OCI-M1 (cell line): ENCODE data around the gene NBAS.
A peak's percentile ranks its signal among the peaks of the same experiment; 100 is the strongest.

Experiments used
- DNase-seq: peaks from one replicate; lab custom pipeline; 2025; lab: John Stamatoyannopoulos, UW

NBAS gene

DNA sequence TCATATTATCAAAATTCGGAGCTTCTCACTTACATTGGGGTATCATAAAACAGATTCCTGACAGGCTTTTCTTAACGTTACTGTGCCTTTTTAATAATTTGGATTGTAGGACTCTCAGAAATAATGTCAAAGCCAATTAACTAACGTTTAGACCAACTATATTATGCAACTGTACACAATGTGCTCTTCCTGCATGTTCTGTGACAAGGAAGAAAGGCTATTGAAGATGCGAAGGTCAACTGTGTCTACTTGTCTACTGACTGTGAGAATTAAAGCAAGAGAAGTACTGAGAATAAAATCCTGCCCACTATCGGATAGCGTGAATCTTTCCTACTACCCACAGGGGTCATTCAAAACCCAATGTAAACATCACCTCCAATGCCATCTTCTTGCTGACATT is 393.0 kb downstream of the NBAS start:
- DNase-seq = no peak

DNA sequence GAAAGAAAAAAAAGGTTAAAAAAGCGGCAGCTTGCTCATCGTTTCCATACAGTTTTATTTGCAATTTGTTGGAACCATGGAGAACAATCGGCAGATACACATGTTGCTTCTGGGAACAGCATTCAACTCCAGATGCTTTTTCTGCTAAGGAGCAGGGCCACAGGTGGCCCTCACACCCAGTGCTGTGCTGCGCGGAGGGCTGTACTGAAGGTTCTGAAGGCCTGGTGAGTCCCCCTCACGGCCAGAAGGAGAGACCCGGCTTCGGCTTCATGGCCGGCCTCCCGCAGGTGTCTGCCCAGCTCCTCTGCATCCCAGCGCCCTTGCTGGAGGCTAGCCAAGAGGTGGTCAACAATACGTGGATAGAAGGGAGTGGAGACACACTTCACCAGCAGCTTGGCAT is 394.3 kb downstream of the NBAS start:
- DNase-seq = no peak

DNA sequence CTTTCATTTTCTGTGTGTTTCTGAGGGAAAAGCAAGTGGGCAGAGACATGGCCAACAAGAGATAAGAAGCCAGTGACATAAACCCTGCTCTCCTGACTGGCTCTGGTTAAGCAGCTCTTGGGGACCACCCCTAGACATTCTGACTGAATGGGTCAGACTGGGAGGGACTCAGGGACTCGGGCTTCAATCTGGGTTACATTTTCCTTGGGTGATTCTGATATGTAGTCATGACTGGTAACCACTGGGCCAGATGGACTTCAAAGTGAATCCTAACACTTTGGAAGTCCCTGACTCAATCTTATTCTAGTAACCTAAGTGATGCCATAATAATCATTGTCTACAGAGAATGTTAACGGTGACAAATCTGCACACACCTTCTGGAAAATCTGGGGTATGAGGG is 397.8 kb downstream of the NBAS start:
- no peak for DNase-seq

DNA sequence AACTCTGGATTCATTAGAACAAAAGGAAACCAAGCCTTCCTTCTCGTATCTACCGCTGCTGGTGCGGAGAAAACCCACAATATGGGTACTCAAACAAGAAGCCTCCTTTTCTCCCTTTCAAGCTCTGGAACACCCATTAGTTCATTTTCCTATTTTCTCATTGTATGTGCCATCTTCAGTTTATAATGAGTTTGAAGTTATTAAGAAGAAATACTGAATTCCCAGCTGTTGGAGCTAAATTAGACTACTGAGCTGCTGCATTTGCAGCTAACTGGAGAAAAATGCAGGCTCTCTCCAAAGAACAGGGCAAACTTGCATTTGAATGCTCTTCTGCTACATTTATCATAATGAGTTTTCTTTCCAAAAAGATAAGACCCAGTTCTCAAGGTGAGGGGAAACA is 398.5 kb downstream of the NBAS start:
- no peak for DNase-seq

DNA sequence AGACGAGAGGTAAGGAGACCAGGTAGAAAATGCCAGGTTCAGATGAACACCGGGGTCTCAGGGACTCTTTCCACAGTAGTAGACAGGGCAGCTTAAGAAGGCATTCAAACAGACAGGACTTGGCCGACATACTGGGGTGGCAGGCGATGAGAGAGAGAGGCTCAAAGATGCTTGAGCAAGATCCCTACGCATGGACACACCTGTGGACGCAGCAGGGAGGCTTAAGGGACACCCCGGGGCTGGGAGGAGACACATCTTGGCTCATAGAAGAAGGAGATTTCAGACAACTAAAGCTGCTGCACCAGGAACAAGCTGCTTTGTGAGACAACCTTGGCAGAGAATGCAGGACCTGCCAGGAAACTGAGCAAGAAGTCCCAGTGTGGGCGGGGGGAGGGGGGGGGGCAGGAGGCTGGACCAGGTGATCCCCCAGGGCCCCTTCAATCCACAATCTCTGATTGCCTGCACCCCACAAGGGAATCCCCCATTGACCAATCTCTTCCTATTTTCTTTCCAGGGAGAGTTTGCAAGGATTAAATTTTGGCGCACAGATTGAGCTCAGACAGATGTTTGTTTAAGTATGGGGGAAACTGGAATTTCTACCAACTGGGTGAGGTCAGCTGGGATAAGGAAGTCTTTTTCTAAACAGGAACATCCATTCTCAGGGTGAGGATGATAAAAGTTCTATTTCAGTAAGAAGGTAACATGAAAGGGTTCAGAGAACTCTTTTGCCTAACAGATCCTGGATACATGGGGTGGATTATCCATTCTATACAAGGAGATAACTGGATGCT is 400.7 kb downstream of the NBAS start:
- DNase-seq = no peak

DNA sequence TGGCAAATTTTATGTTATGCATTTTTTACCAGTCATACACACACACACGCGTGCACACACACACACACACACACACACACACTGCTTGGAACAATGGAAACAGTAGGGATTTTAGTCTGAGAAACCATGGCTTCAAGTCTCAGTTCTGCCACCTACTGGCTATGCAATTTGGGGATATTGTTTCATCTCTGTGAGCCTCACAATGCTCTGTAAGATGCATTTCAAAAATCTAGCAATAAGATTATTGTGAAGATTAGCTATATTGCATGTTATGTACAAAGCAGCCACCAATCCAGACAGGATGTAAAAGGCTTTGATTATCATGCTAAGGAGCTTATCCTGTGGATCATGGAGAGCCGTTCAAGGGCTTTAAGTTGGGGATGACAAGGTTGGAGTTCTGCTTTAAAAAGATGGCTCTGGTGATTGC is 401.4 kb downstream of the NBAS start:
- DNase-seq = peak; percentile 69

DNA sequence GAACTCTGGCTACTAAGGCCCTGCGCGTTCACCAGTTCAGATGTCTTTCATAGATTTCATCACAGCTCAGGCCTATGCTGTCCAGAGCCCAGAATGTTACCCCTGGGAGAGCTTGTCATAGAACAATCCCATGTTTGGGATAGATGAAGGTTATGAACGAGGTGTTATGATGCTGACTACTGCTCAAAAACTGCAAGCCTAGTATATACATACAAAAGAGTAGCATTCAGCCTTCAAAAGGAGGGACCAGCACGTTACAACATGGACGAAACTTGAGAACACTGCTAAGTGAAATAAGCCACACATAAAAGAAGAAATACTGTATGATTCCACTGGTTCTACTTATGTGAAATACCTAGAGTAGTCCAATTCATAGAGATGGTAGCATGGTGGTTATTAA is 401.9 kb downstream of the NBAS start:
- DNase-seq = no peak

DNA sequence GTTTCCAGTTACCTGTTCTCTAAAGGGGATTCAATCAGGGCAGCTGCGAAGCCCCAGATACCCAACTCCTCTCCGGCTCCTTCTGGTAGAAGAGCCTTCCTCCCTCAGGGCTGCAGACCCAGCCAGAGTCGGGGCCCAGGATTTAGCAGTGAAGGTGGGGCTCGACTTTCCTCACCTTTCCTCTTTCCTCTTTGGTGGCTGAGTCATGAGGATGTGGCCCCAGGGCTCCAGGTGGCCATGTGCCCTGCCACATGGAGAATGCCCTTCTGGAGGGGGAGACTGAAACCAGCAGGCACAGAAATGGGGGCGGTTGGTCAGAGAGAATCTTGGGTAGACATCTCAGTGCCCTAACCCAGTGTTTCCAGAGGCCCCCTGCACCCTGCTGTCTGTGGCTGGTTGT is 402.6 kb downstream of the NBAS start:
- DNase-seq = no peak

DNA sequence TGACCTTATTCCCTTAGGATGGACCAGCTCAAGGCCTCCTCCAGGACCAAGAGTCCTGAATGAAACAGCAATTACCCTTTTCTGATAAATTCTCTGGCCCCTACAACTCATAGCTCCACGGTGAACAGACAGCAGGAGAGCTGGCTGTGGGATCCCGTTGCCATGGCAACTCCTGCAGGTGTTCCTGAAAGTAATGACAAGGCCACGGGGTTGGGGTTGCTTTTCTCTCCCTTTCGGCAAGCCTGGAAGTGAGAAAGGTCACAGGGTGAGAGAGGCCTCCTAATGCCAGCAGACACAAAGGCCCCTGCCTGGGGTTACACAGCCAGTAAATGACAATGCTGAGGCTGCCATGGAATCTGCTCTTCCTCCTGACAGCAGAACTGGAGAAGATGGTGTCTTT is 403.0 kb downstream of the NBAS start:
- DNase-seq = no peak

DNA sequence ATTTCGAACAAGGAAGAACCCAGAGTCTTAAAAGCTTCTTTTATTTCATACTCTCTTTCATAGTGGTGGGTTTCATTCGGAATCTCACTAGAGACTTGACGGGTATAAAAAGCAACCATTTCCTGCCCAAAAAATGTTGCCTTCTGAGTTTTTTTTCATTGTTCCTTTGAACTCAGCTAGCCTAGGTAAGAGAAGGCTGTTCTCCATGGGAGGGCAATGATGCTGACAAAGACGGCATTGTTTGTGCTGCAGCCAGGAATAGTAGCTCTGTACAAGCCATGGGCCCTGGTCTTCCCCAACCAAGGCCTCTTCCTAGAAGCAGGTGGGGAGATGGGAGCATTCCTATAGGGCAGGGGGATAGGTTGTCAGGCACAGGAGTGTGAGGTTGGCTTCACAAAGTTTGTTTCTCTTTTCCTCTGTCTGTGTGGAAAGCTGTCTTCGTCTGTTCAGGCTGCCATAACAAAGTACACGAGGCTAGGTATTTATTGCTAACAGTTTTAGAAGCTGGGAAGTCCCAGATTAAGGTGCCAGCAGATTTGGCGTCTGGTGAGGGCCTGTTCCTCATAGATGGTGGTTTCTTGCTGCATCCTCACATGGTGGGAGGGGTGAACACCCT is 405.1 kb downstream of the NBAS start:
- no peak for DNase-seq

DNA sequence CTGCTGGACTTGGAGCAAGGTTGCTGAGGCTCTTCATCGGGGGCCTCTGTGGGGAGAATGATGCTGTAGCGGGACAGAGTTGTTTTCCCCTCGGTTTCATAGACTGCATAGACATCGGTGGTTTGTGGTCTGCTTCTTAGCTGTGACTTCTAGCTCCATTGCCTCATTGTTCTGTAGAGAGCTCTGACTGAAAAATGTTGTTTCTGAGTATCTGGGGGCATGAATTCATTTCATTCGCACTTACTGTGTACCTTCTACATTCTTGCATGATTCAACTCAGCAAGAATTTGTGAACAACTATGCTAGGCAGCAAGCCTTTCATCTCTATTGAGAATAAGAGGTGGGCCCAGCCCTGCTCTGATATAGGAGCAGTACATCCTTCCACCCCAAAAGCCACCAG is 406.8 kb downstream of the NBAS start:
- DNase-seq = no peak

DNA sequence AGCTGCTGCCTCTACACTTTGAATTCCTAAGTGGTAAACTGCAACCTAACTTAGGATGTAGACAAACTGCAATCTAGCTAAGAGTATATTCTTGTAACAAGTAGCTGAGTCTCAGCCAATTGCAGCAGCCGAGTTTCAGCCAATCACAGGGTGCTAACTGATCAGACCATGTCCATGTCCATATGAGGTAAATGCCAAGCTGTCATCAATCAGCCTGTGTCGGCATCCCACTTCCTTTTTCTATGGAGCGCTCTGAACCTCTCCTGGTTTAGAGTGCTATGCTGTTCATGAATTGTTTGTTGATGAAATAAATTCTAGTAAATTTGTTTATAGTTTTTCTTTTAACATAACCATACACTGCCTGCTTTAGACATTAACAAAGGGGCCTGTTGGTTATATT is 408.8 kb downstream of the NBAS start:
- DNase-seq = peak; percentile 47

DNA sequence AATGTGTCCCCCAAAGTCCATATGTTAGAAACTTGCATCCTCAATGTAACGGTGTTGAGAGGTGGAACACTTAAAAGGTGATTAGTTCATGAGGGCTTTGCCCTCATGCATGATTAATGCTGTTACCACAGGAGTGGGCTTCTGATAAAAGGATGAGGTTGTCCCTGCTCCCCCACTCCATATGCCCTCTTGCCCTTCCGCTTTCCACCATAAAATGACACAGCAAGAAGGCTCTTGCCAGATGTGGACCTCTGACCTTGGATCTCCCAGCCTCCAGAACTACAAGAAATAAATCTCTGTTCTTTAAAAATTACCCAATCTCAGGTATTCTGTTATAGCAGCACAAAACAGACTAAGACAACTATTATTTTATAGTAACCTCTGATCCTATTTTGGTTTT is 412.1 kb downstream of the NBAS start:
- no peak for DNase-seq

DNA sequence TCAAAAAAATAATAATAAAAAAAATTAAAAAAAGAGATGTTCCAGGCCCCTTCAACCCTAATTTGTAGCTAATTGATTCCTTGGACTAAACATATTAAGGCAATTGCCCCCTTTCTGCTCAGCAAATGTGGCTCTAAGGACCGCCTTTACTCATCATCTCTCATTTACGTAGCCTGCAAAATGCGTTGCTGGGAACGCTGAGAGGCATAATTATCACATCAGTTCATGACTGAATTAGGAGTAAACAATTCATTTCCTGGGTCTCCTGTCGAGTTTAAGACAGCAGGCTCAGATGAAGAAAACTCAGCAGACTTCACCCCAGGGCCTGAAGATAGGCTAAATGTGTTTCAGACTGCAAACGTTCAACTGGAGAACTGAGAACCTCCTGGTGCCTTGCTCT is 413.5 kb downstream of the NBAS start:
- no peak for DNase-seq

DNA sequence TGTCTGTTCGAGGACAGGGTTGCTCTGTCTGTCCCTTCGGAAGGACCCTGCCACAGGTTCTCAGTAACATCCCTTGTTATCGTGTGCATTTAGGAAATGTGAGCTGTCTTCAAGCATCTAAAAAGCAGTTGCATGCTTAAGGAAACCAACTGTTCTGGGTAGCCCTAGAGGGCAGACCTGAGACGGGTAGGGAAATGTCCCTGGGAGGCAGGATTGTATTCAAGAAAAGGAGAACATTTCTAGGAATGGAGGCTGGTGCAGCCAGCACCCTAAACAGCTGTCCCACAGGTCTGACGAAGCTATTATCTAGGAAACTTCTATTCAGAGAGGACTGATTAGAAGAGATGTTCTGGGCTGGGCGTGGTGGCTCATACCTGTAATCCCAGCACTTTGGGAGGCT is 414.2 kb downstream of the NBAS start:
- DNase-seq = no peak

DNA sequence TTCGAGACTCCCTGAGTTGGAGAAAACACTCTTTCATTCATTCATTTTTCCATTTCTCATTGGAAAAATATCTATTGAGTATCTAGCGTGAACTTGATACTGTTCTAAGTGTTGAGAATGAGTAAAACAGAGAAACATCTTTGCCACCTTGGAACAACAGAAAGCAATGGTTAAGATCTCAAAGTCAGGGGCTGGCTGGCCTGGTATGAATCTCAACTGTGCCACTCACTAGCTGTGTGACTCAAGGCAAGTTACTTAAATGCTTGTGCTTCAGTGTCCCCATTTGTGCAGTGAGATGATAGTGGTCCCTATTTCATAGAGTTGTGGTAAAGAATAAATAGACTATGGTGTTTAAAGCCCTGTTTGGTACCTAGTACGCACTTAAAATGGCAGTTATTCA is 415.2 kb downstream of the NBAS start:
- DNase-seq = no peak

DNA sequence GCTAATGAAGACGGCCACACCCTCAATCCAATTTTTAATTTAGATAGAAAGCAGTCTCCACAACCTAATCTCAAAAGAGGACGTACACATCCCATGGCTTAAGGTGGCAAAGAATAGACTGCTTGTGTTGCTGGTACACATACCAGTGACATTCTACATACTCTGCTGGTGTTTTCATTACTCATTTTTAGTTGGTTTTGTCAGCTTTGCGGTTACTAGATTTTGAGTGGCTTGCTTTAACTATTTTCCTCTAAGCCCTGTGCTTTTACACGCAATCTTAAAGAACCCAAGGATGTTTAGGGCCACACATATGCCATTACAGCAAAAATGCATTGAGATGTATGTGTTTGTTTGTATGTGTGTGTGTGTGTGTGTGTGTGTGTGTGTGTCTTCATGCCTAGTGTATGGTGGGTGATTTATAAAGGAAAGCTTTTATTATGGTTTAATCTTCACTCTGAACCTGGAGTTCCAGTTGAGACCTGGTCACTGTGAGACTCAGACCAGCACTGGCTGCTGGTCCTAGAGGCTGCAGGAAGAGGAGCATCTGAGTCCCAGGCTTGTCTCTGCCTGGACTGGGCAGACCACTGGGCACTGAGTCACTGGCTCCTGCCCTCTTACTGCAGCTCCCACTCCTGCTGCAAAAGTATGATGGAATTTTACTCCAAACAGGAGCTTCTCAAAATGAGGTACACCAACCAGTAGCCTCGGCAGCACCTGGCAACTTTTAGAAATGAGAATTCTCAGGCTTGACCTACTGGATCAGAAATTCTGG is 415.9 kb downstream of the NBAS start:
- no peak for DNase-seq

DNA sequence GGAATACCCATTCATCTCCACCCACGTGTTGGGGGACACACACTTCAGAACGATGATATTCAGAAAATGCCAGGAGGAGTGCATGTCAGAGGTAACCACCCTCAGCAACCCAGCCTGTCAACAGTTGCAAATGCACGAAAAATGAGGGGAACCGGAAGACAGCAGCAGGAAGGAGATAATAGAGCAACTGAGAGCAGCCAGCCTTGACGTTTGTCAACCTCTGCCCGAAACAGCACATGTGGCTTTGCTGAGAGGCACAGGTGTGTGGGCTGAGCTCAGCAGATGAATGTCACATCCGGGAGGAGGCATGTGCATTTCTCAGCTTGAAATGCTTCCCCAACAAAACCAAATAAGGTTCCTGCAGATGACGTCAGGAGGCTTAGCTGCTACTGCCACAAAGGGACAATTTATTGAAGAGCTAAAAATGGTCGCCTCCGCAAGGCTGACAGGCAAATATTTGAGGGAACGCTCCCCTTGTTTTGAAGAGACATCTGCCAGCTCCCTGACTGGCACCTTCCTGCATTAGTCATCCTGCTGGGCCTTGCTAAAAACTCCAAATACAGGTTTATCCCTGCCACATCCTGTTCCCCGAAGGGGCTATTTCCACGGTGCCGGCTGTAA is 419.0 kb downstream of the NBAS start:
- DNase-seq = no peak

DNA sequence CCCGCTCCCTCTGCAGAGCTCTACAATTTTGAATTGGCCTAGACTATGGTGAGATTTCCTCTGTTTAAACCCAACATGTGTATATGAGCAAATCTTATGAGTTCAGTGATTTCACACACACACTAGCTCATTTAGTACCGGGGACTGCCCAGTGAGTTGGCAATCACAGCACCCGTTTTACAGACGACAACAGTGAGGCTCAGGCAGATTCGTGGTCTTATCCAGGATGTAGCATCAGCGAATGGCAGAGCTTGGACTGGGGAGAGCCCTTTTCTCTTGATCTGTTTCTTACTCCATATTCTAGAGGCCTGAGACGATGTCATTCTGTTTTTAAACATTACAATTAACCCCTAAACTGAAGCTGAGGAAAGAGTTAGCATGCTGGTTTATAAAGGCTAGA is 419.9 kb downstream of the NBAS start:
- DNase-seq = no peak

DNA sequence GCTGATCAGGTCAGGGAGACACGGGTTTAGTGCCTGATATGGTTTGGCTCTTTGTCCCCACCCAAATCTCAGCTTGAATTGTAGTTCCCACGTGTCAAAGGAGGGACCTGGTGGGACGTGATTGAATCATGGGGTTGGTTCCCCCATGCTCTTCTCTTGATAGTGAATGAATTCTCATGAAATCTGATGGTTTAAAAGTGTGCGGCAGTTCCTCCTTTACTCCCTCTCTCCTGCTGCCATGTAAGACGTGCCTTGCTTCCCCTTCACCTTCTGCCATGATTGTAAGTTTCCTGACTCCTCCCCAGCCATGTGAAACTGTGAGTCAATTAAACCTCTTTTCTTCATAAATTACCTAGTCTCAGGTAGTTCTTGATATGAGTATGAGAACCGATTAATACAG is 424.5 kb downstream of the NBAS start:
- no peak for DNase-seq

DNA sequence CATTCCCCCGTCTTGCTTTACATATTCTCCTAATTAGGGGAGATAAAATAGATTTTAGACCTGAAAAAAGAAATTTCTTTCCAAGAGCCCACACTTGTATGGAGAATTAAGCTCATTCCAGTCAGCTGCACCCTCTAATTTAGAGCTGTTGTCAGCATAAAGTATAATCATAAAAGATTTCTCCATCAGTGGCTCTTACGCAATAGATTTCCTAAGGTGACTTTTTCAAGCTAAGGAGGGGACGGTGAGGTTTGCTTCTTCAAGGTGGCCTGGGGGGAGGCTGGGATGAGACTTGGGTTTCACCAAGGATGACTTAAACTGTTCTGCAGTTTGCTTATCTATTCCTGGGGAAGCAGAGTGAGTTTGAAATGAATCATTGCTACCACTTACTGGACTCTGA is 426.2 kb downstream of the NBAS start:
- DNase-seq = no peak

DNA sequence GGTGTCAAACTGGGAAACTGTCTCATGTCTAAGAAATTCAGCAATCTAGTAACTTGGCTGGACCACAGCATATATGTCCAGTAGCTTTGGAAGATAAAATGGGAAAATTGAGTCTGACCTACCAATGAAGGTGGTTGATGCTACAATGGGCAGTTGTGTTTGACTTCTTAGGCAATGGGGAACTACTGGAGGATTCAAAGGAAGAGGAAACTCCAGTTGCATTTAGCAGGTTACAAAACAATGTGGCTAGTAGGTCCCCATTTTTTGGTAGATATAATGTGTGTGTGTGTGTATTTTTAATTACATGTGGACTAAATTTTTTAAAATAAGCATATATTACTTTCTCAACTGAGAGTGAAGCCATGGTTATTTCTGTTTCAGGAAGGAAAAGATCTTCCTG is 427.7 kb downstream of the NBAS start:
- DNase-seq = no peak

DNA sequence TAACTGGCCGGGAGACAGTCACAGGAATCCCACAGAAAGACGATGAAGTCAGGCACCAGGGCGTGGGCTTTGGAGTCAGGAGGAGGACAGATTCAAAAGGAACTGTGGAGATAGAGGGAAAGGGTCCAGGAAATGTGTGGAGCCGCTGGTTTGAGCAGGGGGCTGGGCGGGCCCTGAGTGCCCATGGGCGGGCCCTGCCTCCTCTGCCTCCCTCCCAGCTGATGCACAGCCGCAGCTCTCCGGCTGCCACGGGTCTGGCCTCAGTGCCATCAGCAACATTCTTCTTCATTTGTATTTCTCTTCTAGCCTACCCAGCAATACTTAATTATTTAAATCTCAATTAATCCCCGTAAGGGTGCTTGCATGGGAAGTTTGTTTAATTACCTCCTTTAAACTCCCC is 432.3 kb downstream of the NBAS start:
- no peak for DNase-seq
